Activated CD8-positive, alpha-beta T cell treated with anti-CD3 and anti-CD28 coated beads for 36 hours (primary cell): ENCODE data around the gene HK3. TPM values are rescaled to one million over a fixed set of nuclear protein-coding genes. Genes with fewer than 3 reads are reported as not detected.

Experiments
- ATAC-seq: fragments of 200-7000 bp; cut with Tn5 transposase; one replicate; pipeline ENCODE4 v1.10.0; 2021; ENCODE audit warnings: mild to moderate bottlenecking, moderate library complexity
- CTCF ChIA-PET: fragments of 350-600 bp; sonication (Branson Sonifier 250); formaldehyde crosslinking; loops from one replicate; lab custom pipeline; 2021; ENCODE audit warnings: antibody characterized with exemption; lab: Charles Lee
- POLR2A ChIA-PET: fragments of 350-600 bp; sonication (Branson Sonifier 250); formaldehyde crosslinking; loops from one replicate; lab custom pipeline; 2021; ENCODE audit warnings: antibody characterized with exemption; lab: Charles Lee
- DNase-seq: peaks from one replicate; pipeline ENCODE4 v3.0.0-alpha.2; 2020
- H3K27ac Mint-ChIP-seq: one replicate; pipeline ENCODE4 v1.8.0; 2021; ENCODE audit warnings: mild to moderate bottlenecking, mixed read lengths
- H3K27me3 Mint-ChIP-seq: one replicate; pipeline ENCODE4 v1.8.0; 2021; ENCODE audit warnings: mixed read lengths
- H3K36me3 Mint-ChIP-seq: one replicate; pipeline ENCODE4 v1.8.0; 2021; ENCODE audit warnings: low read depth, mixed read lengths
- H3K4me1 Mint-ChIP-seq: one replicate; pipeline ENCODE4 v1.8.0; 2021; ENCODE audit warnings: low read depth, mixed read lengths
- H3K4me3 Mint-ChIP-seq: one replicate; pipeline ENCODE4 v1.8.0; 2021; ENCODE audit warnings: mild to moderate bottlenecking, moderate library complexity, mixed read lengths
- H3K9me3 Mint-ChIP-seq: one replicate; pipeline ENCODE4 v1.8.0; 2021; ENCODE audit warnings: mixed read lengths
- intact Hi-C: fragments of 100-400 bp; cut with micrococcal nuclease; formaldehyde crosslinking; loops from one replicate; pipeline ENCODE4 v1.10.0; 2022
- total RNA-seq, 2 experiments: library from RNA; stranded (reverse); gene quantifications; one replicate each; pipeline ENCODE4 v1.2.3, GENCODE V29; 2021
- TF ChIP-seq, protein P1 (sequence below): fragments of 200-600 bp; IDR thresholded peaks from one replicate; pipeline ENCODE4 v1.8.0; 2022; ENCODE audit warnings: antibody characterized with exemption, mild to moderate bottlenecking

The HK3 gene
- total RNA-seq, 2 experiments from 2014 or later = not detected

DNA sequence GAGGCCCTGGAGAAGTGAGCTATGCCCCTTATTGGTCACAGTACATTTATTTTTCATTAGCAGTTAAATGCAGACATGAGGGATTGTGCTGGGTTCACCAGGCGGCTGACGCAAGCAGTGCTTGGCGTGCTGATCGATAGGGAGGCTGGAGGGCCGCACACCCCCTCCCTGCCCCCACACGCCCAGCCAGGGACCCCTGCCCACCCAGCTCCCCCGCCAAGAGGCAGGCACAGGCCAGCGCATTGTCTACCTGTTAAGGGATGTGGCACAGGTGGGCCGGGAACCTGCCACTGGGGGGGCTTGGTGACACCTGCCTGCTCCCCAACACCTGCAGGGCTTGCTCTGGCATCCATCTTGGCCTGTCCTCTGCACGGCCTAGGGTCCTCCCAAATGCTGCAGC is 39.2 kb downstream of the HK3 start:
- ChIA-PET CTCF (no interaction called here), POLR2A (no interaction called here)
- DNase-seq (no peak), ATAC-seq (no peak)
- Mint-ChIP-seq H3K36me3 (no peaks in the 10 kb centered on the region), H3K4me3 (no peak overlapping the region), H3K4me1 (no peaks in the 10 kb centered on the region), H3K27me3 (peaks cover 23% of the 10 kb centered on the region), H3K27ac (no peak overlapping the region), H3K9me3 (no peaks in the 10 kb centered on the region)
- TF ChIP-seq, protein P1, sequence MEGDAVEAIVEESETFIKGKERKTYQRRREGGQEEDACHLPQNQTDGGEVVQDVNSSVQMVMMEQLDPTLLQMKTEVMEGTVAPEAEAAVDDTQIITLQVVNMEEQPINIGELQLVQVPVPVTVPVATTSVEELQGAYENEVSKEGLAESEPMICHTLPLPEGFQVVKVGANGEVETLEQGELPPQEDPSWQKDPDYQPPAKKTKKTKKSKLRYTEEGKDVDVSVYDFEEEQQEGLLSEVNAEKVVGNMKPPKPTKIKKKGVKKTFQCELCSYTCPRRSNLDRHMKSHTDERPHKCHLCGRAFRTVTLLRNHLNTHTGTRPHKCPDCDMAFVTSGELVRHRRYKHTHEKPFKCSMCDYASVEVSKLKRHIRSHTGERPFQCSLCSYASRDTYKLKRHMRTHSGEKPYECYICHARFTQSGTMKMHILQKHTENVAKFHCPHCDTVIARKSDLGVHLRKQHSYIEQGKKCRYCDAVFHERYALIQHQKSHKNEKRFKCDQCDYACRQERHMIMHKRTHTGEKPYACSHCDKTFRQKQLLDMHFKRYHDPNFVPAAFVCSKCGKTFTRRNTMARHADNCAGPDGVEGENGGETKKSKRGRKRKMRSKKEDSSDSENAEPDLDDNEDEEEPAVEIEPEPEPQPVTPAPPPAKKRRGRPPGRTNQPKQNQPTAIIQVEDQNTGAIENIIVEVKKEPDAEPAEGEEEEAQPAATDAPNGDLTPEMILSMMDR = no peak
- intact Hi-C loops = no loop called here

DNA sequence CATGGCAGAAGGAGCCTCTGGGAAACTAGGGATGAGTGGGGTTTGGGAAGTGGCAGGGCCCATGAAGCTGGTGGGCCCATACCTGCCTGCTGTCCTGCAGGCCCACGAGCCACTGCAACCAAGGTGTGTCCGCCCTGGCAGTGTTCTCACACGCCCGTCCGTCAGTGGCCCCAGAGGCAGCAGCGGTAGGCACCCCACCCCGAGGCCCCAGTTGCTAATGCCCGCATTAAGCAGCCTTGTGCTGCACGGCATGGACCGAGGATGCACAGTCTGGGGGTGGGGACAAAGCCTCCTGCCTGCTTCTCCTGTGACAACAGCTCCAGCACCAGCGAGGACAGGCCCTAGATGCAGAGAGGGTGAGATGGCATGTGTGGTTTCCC is 41.3 kb downstream of the HK3 start:
- DNase-seq (no peak), ATAC-seq (no peak)
- H3K4me1 Mint-ChIP-seq = no peaks in the 10 kb centered on the region
- TF ChIP-seq, protein P1 = no peak
- H3K9me3 Mint-ChIP-seq = no peaks in the 10 kb centered on the region
- no peaks in the 10 kb centered on the region for H3K36me3 Mint-ChIP-seq
- H3K27me3 Mint-ChIP-seq = peaks cover 16% of the 10 kb centered on the region
- H3K27ac Mint-ChIP-seq = no peak overlapping the region
- CTCF ChIA-PET = no interaction called here
- POLR2A ChIA-PET = no interaction called here
- no peak overlapping the region for H3K4me3 Mint-ChIP-seq
- intact Hi-C loops = no loop called here

DNA sequence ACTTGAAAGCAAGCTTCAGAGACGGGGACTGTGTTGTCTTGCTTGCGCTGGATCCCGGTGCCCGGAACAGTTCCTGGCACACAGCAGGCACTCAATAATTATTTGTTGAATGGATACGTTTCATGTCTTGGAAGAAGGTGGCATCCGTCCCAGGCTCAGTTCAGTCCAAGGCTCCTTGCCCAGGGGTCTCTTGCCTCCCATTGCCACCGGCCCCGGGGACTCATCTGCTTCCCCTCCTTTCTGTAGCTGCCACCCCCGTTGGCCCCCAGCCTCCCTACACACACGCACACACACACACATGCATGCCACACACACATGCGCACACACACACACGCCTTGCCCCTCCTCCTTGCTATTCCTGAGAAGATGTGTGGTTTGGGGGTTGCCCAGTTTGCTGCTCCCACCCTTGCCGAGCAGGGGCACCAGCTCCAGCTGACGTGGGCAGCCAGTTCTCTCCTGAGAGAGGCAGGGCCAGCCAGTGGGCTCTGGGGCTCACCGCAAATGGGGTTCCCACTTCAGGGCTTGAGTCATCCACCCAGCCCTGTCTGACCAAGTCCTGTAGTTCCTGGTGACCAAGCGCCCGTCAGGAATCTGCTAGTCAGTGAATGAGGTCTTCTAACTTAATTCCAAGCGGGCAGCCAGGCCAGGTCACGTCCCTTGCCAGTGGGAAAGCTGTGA is 41.8 kb downstream of the HK3 start:
- no peaks in the 10 kb centered on the region for H3K4me1 Mint-ChIP-seq
- CTCF ChIA-PET = no interaction called here
- POLR2A ChIA-PET = no interaction called here

DNA sequence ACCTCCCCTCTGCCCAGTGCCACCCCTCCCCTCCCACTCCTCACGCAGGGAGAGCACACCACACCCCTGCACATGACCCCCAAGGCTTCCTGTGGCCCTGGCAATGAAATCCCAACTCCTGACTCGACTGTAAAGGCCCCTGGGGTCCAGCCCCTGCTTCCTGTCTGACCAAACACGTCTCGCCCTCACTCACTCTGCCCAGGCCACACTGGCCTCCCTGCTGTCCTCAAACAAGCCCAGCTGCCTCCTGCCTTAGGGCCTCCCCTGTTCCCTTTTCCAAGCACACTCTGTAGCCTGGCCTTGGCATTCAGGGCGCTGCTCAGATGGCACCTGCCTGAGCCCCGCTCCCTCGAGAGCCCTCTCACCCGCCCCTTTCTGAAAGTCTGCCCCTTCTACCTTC is 42.4 kb downstream of the HK3 start:
- peaks cover 12% of the 10 kb centered on the region for H3K27me3 Mint-ChIP-seq
- no peaks in the 10 kb centered on the region for H3K4me1 Mint-ChIP-seq
- DNase-seq (no peak), ATAC-seq (no peak)
- TF ChIP-seq, protein P1 = no peak
- H3K4me3 Mint-ChIP-seq = no peak overlapping the region
- H3K36me3 Mint-ChIP-seq = no peaks in the 10 kb centered on the region
- no peak overlapping the region for H3K27ac Mint-ChIP-seq
- H3K9me3 Mint-ChIP-seq = no peaks in the 10 kb centered on the region
- ChIA-PET CTCF (no interaction called here), POLR2A (no interaction called here)
- intact Hi-C loops = no loop called here

More for the DNA sequence above, 41.8 kb downstream of the HK3 start:
- no peak for ATAC-seq
- Mint-ChIP-seq H3K27me3 (peaks cover 13% of the 10 kb centered on the region), H3K27ac (no peak overlapping the region), H3K36me3 (no peaks in the 10 kb centered on the region), H3K4me3 (no peak overlapping the region), H3K9me3 (no peaks in the 10 kb centered on the region)
- no peak for DNase-seq
- intact Hi-C loops = no loop called here
- TF ChIP-seq, protein P1 = no peak

DNA sequence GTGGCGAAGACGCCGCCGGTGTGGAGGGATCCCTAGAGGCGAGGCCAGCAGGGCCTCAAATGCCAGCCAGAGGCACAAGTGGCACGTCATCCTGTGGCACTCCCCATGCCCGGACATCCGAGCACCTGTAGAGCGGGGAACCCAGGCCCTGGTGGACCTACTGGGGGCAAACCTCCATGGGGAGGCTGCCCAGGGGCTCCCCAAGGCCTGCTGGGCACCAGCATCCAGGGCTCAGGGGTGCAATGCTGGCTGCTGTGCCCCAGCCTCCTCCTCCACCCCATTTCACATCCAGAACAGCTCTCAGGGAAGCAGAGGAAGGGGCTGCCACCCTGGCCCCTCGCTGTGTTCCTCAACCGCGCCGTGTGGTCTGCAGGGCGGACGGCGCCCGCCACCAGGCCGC is 43.5 kb downstream of the HK3 start:
- Mint-ChIP-seq H3K27ac (no peak overlapping the region), H3K4me3 (no peak overlapping the region), H3K4me1 (no peaks in the 10 kb centered on the region), H3K36me3 (no peaks in the 10 kb centered on the region), H3K9me3 (no peaks in the 10 kb centered on the region), H3K27me3 (peaks cover 13% of the 10 kb centered on the region)
- intact Hi-C loops = no loop called here
- DNase-seq (no peak), ATAC-seq (no peak)
- POLR2A ChIA-PET = no interaction called here
- CTCF ChIA-PET = no interaction called here
- TF ChIP-seq, protein P1 = no peak
